HG03095 (cell line): ENCODE data around the gene ARHGAP24.
"Not testable (repeated sequence)": the region's sequence is repeated elsewhere in the genome, so short reads cannot be mapped to it uniquely, and the experiment has no call there.

ENCODE experiments used
- ATAC-seq: cut with Tn5 transposase; IDR thresholded peaks from one replicate; pipeline ENCODE4 v1.9.1; 2021; ENCODE audit warnings: moderate library complexity; ENCODE audit not compliant: unreplicated experiment

ARHGAP24 gene

DNA sequence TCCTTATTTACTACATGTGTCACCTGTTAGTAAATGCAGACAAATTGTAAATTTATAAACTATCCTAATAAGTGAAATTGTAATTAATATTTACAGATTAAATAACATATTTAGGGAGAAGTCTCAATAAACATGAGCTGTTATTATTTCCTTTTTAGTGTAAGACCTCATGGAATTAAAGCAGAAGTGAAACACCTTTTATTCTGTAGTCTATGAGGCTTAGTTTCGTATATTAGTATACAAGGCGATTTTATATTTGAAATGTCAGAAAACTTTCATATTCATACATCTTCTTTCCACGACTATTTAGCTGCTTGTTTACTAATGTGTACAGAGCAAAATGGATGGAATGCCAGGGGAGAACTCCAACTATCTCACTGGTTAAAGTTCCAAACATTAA, 414.4 kb downstream of the ARHGAP24 start:
- ATAC-seq: no peak

DNA sequence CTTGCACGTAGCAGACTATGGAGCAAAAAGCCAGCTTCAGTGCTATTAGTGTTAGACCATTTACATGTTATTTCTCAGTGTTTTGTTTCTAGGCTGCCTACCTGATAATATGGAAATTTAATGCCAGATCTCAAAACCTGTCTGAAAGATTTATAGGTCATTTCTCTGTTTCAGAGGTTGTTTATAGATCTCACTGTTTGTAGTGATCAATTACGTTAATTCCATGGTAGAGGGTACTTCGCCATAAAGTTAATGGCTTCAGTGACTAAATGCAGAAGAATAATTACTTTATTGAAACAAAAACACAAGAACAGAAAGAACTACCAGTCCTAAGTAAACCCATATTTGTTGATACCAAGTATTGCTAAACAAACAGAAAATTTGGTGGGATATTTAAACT, 420.8 kb downstream of the ARHGAP24 start:
- no peak for ATAC-seq

DNA sequence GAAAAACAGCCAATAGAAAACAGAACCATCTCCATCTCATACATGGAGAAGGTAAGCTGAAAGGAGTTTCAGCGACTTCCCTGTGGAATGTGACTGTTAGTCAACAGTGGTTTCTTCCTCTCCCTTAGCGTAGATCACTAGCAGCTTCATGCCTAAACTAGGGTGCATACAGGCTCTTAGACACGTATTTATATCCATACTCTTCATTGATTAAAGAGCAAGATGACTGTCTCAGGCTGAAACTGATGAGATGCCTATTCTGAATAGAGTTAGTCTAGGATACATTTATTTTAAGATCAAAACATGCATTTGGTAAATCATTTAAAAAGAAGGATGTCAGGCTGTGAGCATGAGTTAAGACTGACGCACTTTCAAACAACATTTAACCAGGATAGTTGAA, 423.3 kb downstream of the ARHGAP24 start:
- ATAC-seq: no peak

DNA sequence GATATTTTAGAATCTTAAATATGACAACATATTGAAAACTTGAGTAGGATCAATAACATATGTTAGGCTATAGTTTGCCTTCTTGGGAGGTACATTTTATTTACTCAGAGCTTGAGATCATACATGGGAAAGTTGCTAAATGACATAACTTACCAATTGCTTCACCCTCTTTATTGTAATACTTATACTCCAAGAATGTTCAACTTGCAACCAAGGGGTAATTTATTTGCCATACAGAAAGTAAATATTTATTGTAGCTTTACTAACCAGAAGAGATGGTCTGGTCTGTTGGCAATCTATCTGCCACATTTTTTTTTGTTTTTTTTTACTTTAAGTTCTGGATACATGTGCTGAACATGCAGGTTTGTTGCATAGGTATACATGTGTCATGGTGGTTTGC, 426.6 kb downstream of the ARHGAP24 start:
- ATAC-seq: no peak

DNA sequence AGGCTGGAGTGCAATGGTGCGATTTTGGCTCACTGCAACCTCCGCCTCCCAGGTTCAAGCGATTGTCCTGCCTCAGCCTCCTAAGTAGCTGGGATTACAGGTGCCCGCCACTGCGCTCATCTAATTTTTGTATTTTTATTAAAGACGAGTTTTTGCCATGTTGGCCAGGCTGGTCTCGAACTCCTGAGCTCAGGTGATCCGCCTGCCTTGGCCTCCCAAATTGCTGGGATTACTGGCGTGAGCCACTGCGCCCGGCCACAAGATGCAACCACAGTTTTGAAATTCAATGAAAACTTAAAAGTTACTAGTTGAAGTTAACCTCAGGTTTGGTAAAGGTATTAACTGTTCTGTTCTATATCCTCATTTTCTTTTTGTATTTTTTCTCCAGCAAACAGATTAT, 427.7 kb downstream of the ARHGAP24 start:
- ATAC-seq: not testable (repeated sequence)

DNA sequence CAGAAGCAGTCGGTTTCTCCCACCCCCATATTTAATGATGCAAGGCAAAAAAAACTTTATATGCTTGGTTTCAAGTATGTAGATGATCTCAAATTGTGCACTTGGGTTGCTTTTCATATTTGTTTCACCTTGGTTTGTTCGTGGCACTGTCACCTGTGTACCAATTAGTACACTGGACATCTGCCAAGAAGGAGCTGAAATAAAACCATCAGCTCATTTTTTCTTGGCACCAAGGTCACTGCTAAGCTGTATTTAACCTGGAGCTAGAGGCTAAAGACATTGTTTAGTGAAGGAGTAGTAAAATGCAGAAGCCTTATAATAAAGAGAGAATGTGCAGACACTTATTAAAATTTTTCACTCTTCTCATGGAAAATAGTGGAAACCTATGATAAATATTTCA, 430.8 kb downstream of the ARHGAP24 start:
- ATAC-seq: no peak

DNA sequence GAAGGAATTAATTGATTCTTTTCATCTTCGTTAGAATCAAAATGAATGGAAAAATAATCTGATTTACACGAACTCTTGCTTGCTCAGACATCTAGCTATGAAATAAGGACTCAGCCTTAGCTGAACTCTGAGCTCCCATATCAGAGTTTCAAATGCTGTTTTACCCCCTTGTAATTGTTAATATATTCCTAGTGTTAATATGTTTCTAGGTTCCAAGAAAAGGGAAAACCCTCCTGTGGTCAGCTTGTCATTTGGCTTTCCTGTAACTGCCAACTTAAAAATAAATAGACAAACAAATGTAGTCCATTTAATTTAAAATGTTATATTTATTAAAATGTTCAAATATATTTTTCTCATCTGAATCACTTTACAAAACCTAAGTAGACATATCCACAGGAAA, 432.1 kb downstream of the ARHGAP24 start:
- ATAC-seq: no peak

DNA sequence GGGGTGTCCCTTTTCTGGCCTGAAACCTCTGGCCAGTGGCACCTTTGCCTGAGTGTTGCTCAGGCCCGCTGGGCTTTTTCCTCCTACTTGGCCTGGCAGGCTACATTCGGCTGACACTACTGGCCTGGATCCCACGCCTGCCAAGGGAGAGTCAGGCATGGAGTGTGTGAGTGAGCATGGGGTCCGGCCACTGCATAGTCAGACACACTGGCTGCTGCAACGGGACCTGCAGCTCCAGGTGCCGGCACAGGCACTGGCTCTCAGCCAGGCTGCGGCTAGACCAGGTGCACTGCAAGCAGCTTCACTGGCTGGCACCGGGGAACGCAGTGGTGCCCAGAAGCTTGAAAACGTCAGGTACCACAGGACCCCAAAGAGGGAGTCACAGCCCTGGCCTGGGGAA, 434.9 kb downstream of the ARHGAP24 start:
- no peak for ATAC-seq

DNA sequence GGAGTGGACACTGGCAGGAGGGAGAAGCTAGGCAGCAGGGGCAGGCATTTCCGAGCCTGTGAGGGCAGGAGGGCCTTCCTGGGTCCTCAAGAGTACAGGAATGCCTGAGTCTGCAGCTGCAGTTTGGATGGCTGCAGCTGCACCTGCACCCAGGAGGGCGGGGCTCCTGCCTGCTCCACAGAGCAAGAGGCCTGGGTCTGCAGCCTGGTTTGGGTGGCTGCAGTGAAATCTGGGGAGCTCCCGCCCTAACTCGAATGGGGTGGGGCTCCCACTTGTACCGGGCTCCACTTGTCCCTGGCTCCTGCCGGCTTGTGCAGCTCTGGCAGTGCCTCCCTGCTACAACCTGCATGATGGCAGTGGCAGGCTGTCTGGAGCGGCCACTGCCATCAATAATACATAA, 436.0 kb downstream of the ARHGAP24 start:
- ATAC-seq: no peak

DNA sequence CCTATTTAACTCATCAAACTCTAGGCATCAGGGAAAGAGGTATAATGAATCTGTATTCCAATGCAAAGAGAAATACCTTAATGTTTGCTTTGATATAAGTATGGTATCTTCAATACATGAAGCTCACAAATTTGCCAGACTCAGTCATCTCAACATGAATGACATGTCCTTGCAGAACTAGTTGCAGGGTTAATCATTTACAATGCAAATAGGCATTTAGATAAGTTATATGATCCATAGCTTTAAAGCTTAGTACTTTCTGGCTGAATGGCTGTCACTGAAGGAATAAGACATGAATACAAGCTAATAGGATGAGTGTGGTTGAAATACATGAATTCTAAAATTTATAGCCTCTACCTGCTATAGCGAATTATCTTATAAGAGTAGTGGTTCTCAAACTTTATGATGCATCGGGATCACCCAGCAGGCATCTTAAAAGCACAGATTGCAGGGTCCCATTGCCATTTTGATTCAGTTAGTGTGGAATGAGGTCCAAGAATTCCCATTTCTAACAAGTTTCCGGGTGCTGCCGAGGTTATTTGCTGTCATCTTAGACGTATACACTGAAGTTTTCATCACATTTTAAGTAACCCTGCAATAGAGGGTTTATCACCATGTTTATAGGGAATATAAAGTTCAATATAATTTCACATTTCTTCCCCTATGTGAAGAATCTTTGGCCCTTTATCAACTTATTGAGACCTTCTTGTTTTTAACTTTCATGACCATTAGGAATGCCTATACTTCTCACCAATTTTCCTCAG, 439.2 kb downstream of the ARHGAP24 start:
- no peak for ATAC-seq

DNA sequence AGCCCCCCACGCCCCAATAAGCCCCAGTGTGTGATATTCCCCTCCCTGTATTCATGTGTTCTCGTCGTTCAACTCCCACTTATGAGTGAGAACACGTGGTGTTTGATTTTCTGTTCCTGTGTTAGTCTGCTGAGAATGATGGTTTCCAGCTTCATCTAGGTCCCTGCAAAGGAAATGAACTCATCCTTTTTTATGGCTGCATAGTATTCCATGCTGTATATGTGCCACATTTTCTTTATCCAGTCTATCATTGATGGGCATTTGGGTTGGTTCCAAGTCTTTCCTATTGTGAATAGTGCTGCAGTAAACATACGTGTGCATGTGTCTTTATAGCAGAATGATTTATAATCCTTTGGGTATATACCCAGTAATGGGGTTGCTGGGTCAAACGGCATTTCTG, 440.6 kb downstream of the ARHGAP24 start:
- ATAC-seq: not testable (repeated sequence)

DNA sequence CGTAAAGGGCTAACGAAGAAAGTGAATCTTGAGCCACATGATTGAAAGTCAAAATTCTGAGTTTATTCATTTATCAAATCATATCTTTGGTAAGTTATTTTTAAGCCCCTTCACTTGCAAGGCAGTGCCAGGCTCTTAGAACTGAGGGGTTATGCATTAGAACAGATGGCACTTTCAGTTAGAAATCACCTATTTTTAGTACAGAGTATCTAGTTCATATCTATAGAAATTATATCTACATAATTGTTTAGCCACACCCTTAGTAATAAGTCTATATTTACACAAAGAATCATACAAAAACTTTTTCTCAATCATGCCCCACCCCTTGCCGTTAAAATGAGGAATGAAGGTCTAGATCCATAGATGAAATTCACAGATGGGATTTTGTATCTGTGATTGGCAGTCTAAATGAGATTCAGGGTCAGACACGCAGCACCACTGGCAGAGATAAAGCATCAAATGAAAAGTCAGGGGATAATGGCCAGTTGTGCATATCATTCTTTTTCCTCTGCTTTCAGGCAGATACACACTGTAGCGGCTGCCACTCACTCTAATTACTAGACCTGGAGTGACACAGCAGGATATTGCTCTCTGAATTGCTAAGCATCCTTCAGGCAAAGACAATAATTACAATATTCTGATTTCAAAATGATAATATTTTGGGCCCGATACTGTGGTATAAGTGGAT, 444.4 kb downstream of the ARHGAP24 start:
- ATAC-seq: no peak

DNA sequence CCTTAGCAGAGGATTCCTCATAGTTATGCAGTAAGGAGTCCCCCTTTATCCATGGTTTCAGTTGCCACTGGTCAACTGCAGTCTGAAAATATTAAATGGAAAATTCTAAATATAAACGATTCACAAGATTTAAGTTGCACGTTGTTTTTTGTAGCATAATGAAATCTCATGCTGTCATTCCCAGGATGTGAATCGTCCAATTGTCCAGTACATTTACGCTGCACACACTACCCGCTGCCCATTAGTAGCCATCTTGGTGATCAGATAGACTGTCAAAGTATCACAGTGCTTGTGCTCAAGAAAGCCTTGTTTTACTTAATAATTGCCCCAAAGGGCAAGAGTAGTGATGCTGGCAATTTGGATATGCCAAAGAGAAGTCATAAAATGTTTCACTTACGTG, 450.1 kb downstream of the ARHGAP24 start:
- no peak for ATAC-seq

DNA sequence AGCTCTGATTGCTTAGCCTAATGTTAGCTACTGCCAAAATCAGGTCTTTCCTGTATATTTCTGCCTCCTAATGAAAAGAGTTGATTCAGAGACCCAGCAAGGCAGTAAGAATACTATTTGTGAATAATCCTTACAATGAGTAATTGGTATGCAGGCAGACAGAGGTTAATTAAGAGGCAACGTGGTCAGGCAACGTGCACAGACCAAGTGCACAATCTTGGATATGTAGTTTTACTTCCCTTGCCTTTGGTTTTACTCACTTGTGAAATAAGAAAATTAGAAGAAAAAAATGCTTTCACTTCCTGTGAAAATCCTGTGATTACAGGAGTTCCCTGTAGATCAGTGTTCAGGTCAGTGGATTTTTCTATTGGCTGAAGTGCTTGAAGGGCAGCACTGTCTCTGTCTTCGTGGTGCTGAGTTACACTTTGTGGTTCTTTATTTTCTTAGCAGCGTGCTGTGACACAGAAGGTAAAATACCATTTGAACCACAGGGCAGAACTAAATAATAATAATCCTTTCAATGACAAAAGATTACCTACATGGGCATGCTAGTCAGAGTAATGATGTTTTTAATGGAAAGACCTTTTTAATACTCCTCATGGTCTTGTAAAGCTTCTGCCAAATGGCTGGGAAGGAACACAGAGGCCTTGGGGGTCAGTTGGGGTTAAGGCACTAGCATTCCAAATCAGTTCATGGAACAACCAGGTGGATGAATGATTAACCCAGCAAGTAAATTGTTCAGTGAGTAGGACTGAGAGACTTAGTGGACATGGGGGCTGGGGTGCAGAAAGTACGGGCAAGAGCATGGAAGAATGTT, 454.0 kb downstream of the ARHGAP24 start:
- peak; percentile 54 for ATAC-seq

DNA sequence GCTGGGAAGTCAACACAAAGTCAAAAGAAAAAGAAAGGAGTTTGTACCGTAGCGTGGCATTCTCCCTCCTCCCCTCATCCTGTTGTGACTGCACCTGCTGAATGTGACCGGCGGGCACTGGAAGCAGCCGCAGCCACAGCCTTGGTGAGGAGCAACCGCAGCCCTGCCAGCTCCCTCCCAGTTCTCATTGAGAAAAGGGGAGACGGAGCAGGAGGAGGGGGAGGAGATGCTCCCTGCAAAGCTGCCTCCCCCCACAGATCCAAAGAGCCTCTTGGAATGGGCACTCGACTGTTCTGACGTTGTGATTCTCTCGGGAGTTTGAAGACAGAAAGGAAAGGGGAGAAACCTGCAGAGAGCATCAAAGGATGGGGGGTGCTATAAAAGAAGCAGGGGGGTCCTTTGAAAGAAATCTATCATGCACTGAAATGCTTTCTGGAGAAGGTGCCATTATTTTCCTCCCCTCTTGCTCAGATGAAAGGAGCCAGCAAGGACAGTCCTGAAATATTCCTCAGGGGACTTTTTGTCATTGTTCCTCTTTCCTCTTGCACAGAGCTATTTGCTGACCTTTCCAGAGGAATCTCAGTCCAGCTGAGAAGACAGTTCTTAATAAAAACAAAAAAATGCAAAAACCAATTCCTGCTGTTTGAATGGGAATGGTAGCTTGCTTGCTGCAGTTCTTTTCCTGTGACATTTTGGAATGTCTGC, 455.2 kb downstream of the ARHGAP24 start:
- no peak for ATAC-seq

DNA sequence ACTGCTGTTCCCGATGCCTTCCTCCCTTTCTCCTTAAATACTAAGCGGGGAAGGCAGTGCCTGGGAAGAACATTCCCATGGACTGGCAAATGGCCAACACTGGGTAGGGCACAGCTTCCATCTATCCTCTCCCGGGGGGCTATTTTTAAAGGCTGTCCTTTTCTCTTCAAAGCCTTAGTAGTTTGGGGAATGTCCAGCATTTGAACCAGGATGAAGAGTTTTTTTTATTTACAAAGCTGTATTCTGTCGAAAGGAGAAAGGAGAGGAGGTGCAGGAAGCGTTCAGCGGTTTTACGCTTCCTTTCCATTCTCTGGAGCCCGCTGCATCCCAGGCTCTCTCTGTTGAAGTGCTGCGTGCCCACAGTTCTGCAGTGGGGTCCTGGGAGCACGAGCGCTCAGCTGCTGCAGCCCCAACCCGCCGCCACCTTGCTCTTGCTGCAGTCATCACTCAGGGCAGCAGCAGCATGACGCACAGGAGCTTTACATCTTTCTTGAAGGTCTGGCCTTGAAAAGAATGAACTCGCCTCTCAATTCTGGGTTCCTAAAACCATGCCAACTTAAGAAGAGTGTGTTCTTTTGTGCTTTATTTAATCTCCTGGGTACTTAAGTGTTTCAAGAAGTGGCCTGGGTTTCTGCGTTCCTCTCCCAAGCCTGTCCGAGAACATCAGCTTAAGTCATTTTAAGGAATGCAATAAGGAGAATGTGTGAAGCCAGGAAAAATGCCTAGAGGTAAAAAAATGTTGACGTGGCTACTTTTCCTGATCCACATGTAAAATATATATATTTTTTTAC, 457.7 kb downstream of the ARHGAP24 start:
- ATAC-seq: no peak

DNA sequence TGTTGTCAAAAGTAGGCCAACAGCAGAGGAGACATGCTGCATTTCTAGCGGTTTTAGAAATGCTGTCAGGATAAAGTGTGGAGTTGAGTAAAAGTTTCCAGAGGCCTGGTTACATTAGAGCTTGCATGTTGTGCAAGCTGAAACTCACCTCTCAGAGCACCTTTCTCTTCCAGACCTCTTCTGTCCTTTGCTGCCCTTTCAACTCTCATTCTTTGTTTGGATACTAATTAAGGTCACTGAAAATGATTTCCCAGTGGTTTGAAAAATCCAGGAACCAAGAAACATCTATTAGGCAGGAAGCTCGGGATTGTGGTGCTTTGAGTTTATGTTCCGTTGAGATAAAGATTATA, 458.3 kb downstream of the ARHGAP24 start:
- no peak for ATAC-seq

DNA sequence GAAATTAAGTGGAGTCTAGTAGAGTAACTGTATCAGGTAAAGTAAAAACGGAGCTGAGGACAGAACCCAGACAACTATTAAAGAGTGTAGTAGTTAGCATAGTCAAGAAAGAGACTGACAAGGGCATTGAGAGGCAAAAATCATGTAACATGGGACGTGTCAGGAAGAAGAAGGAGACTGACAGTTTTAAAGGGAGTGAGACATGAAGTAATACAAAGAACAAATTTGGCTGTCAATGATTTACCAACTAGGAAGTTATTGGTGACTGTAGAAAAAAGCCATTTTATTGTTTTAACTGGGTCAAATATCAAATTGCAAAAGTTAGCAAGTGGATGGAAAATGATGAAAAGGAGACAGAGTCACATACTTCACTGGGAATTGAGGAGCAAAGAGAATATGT, 462.6 kb downstream of the ARHGAP24 start:
- ATAC-seq: no peak

DNA sequence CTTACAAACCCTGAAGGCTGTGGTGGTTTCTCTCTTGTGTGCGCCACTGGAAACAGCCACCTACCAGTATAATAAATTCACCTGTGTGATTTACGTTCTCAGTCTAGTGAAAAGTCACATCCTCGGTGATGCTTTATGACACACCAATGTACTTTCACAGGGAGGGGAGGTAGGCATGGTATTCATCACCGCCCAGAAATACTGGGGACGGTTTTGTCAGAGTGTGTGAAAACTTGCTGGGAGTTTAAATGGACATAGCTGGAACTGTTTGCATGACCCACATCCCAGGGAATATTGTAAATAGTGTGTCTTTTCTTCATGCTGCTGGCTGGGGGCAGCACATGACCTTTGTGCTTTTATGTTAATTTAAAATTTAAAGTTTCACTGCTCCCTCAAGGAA, 463.1 kb downstream of the ARHGAP24 start:
- ATAC-seq: no peak

DNA sequence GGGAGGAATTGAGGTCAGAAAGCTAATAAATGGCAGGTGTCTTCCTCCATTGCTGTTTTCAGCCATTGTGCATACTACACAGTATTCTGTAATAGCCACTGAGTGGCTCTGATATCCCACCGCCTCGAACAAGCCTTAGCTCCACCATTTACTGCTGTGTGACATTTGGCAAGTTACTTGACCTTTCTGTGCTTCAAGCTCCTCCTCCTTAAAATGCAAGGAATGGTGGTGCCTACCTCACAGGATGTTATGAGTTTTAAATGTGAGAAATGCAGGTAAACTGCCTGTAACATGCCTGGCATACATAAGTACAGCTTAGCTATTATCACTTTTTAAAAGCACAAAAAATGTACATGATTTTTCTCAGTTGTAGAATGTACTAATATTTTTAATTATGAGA, 464.0 kb downstream of the ARHGAP24 start:
- no peak for ATAC-seq

DNA sequence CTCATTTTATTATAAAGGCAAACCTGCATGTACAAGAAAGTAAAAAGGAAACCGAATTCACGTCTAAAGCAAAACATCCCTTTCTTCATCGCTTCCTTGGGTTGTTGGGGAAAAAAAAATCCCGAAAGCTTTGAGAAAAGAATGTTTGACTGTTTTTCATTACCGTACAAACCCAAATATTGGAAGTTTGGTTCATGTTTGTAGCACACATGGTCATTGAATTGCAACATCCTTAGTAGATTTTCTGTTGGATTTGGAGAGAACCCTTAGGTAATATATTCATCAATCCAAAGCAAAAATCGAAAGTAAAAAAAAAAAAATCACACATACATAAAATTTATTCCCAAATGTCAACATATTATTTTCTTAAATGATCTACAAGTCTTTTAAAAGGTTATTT, 464.6 kb downstream of the ARHGAP24 start:
- no peak for ATAC-seq
